Kidney capillary endothelial cell (primary cell): ENCODE measurements around the gene ATP2A1.
"Not testable (repeated sequence)": the region's sequence is repeated elsewhere in the genome, so short reads cannot be mapped to it uniquely, and the experiment has no call there.

Source experiments
- DNase-seq: peaks from one replicate; pipeline ENCODE4 v3.0.0-alpha.2; 2018; ENCODE audit warnings: low spot score

Gene ATP2A1

DNA sequence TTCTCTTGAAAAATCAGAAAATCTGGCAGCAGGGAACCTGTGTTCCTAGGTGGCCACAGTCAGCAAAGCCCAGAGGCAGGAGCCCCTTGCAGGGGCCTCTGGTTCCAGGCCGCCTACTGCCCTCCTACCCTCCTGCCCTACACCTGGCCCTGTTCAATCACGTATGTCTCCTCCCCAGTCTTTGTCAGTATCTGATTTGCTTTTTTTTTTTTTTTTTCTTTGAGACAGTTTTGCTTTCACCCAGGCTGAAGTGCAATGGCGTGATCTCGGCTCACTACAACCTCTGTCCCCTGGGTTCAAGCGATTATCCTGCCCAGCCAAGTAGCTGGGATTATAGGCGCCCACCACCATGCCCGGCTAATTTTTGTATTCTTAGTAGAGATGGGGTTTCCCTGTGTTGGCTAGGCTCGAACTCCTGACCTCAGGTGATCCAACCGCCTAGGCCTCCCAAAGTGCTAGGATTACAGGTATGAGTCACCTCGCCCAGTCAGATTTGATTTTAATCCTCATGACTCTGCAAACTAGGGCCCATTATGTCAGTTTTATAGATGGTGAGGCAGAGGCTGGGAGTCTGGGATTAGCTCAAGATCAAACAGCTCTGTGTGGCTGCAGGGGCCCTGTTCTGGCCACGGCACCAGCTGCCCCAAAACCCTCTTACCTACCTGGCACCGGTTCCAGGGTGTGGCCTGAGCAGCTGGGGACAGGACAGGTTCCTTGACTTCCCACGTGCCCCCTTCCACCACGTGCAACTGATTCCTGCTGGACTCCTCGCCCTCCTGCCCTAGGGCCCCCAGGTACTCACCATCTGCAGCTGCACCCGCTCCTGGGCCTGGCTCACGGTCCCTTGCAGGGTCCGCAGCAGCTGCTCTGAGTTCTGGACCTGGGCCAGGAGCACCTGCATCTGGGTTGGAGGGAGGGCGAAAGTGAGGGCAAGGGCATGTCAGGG, 32.1 kb downstream of the ATP2A1 start:
- no peak for DNase-seq

DNA sequence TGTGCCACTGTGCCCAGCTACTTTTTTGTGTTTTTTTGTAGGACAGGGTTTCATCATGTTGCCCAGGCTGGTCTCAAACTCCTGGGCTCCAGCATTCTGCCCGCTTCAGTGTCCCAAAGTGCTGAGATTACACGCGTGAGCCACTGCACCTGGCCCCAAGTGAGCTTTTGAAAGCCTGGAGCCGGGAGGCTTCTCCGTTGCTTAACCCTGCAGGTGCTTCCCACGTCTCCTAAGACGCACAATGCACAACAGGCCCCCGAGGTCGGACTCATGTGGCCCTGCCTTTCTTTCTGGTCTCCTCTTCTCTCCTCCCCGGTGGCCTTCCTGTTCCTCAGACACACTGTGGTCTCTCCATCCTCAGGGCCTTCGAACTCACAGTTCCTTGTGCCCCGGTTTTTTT, 34.3 kb downstream of the ATP2A1 start:
- DNase-seq: no peak

DNA sequence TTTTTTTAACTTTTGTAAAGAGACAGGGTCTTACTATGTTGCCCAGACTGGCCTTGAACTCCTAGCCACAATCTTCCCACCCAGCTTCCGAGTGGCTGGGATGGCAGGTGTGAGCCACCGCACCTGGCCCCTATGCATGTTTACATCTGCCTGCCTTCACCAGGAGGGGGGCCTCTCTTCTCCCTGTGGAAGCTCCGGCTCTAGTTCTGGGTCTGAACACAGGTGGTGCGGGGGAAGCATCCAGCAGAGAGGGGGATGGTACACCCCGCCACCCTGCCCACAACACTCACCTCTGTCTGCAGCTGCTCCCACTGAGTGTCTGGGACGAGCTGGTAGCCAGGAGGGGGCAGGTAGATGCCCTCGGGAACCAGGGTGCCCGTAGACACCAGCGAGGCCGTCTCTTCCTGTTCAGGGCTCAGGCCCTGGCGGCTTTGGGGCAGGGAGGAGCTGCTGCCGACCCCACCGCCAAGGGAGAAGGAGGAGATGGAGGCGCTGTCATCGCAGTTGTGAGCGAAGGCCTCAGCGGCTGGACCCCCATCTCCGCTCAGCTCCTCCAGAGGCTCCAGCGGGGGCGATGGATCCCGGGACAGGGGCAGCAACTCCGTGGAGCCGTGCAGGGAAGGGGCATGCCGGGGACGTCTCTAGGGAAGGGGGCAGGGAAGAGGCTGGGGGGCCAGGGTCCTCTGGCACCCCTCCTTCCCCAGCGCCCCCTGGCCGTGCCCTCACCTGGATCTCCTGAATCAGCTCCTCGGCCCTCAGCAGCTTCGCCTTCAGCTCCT, 35.8 kb downstream of the ATP2A1 start:
- no peak for DNase-seq

DNA sequence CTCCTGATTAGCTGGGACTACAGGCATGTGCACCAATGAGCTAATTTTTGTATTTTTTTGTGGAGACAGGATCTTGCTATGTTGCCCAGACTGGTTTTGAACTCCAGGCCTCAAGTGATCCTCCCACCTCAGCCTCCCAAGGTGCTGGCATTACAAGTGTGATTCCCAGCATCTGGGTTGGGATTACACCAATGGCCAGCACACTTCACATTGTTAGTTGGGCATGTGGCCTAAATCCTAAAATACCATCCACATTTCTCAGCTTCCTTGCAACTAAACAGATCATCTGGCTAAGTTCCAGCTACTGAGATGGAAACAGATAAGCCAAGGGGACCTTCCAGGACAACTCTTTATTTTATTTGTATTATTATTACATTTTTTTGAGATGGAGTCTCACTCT, 36.9 kb downstream of the ATP2A1 start:
- peak; percentile 11 for DNase-seq

DNA sequence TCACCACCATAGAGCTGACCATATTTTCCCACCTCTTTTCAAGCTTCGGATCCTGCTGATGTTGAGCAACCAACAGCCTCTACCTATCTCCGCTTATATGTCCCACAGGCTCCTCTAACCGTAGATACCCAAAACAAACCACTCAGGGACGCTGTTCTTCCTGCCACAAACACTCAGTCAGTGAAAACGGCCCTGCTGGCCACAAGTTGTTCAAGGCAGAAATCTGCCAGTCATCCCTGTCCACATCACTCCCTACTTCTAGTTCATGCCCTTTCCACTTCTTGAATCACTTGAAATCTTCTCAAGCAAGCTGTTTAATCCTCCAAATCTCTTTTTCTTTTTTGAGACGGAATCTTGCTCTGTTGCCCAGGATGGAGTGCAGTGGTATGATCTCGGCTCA, 38.8 kb downstream of the ATP2A1 start:
- DNase-seq: no peak

DNA sequence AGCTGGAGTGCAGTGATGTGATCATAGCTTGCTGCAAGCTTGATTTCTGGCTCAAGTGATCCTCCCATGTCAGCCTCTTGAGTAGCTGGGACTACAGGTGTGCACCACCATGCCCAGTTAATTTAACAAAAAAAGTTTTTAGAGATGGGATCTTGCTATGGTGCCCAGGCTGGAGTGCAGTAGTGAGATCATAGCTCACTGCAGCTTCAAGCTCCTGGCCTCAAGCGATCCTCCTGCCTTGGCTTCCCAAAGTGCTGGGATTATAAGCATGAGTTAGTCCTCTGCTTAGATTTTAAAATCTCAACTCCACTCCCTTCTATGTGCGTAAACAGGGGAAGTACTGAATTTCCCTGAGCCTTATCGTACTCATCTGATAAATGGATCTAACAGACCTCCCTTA, 40.4 kb downstream of the ATP2A1 start:
- no peak for DNase-seq

DNA sequence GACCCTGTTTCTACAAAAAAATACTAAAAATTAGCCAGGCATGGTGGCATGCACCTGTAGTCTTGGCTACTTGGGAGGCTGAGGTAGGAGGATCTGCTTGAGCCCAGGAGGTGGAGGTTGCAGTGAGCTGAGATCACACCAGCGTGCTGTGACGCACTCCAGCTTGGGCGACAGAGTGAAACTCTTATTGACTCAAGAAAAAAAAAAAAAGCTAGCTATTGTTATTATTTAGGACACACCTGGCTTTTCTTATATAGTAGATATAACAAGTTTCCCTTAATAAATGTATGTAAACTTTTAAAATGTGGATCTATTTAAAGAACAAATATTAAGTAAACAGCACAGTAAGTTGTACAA, 44.9 kb downstream of the ATP2A1 start:
- no peak for DNase-seq

DNA sequence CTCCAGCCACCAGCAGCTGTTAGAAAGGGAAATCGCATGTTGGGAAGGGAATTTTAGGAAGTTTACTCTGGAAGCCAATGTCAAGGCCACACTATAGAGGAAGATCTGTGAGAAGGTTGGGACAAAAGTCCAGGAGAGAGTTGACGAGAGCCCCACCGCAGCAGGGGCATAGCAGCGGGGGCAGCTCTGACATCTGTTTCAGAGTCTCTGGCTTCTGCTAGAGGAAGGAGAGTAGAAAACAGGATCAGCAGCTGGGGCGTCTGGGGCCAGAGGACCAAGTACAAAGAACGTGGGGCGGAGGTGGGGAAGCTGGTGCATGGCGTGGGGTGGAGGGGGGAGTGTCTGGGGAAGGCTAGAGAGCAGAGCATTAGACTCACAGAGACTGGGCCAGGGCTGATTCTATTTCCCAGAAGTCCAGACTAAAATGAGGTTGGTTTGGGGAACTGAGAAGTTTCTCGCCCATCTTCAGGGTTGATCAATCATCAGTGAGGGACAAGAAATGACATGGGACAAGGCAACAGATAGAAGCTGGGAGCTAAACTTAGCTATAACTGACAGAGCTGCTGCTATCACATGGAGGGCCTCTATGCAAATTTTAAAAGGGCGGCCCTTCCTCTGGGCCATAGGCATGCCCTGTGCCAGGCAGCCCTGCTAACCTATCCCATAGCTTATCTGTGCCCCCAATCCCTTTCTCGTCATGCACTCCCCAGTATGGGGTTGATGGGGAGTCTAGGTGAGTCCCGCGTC, 45.5 kb downstream of the ATP2A1 start:
- DNase-seq: no peak

DNA sequence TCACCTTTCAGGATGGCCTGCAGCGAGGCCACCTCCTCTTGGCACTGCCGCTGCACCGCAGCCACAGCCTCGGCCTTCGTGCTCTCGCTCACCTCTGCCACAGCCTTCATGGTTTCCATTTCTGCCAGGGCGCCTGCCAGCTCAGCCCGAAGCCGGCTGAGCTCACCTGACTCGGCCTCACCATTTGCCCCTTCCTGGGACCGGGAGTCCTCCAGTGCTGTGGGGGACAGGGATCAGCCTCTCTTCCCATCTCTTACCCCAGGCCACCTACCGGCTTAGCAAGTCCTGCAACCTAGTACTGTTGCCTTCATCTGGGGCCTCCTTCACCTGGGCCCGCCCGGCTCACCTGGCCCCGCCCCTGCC, 46.1 kb downstream of the ATP2A1 start:
- no peak for DNase-seq

DNA sequence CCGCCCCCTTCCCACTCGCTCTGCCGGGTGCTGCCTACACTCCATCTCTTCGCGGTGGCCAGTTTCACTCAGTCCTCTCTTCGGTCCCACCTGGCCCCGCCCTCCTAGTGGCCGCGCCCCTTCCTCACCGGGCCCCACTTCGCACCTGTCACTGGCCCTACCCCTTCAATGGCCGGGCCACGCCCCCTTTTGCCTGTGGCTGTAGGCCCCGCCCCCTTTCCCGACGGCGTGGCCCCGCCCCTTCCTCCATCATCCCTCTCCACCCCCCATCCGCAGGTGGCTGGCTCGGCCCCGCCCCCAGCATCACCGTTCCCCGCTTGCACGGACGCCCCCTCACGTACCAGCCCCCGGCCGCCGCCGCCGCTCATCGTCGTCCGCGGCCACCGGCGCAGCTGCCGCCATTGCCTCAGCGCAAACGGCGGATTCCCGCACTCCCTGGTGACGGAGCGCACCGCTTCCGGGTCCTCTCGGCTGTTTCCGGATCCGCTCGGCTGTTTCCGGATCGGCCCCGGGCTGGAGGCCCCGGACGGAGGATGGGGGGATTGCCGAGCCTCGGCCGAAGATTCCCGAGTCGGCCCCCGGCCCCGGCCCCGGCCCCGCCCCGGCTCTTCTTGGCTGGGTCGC, 46.6 kb downstream of the ATP2A1 start, which contains the start of gene RABEP2:
Gene RABEP2 (minus strand): TSS at position 477 of the 624 bp plus-strand sequence. CDS start 75 bp downstream, at position 402.
- peak; percentile 85 for DNase-seq

DNA sequence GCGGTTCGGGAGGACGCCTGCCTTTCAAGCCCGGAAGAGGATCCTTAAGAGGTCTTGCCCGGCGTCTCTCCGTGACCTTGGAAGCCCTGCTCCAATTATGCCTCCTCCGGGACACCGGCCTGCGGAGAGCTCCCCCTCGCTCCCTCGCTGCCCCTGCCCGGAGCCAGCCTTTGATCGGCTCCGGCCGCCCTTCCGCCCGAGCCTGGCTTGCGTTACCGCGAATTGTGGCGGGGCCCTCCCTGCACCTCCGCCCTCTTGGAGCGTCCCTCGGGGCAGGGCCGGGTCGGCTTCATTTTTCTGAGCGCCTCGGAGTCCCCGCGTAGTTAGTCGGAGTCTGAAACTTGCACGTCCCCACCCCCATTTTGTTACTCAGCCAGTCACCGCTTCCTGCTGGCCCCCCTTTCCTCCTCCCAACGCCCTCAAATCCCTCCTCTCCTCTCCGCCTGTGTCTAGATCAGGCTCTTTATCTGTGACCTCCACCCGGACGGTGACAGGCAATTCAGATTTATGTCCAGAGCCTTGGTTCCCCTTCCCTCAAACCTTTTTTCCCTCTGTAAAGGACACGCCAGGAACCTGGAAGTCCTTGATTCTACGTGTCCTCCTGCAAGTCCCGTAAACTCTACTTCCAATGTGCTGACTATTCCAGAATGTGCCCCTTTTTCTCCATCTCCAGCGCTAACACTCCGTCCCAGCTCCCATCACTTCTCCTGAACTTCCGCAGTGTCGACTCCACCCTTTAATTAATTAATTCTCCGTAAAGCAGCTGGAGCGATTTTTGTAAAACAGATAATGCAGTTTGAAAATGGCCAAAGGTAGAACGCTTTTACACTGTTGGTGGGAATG, 47.3 kb downstream of the ATP2A1 start:
- peak; percentile 63 for DNase-seq

DNA sequence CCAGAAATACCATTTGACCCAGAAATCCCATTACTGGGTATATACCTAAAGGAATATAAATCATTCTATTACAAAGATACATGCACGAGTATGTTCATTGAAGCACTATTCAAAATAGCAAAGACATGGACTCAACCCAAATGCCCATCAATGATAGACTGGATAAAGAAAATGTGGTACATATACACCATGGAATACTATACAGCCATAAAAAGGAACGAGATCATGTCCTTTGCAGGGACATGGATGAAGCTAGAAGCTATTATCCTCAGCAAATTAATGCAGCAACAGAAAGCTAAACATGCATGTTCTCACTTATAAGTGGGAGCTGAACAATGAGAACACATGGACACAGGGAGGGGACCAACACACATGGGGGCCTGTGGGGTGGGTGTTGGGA, 48.0 kb downstream of the ATP2A1 start:
- not testable (repeated sequence) for DNase-seq

DNA sequence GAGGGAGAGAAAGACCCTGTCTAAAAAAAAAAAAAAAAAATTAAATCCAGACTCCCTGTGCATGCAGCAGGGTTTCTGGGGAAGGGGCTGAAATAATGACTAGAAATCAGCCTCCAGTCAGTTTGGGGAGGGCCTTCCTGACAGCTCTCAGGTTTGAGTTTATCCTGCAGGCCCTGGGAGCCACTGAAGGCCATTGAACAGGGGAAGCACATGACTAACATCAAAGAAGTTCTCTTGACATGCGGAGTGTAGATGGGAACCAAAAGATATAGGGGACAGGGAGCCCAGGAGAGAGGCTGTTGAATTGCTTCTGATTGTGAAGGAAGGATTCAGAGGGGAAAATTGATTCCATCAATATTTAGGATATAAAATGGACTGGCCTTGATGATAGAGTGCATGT, 49.5 kb downstream of the ATP2A1 start:
- no peak for DNase-seq

DNA sequence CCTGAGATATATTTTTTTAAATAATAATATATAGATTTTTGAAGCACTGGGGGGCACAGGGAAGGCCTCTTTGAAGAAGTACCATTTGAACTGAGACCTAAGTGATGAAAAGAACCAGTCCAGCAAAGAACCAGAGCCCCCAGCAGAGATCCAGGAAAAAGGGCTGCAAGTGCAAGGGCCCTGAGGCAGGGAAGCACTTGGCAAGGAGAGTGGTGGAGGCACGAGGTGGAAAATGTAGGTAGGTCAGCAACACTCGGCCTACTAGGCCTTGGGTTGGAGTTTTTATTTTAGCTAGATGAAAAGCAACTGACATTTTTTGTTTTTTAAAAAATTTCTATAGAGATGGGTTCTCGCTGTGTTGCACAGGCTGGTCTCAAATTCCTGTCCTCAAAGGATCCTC, 51.9 kb downstream of the ATP2A1 start:
- no peak for DNase-seq

DNA sequence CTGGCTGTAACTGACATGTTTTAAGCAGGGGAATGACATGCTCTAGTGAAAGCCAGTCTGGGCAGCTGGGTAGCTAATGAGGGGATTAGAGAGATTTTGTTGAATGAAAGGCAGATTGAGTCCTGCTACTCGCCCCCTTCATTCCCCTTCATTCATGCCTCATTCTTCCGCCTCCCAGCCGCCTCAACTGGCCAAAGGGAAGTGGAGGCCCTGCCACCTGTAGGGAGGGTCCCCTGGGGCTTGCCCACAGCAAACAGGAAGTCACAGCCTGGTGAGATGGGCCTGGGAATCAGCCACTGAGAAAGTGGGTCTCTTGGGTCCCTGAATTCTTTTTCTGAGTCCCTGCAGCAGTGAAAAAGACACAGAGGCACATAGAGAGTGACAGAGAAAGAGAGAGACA, 52.4 kb downstream of the ATP2A1 start:
- no peak for DNase-seq

DNA sequence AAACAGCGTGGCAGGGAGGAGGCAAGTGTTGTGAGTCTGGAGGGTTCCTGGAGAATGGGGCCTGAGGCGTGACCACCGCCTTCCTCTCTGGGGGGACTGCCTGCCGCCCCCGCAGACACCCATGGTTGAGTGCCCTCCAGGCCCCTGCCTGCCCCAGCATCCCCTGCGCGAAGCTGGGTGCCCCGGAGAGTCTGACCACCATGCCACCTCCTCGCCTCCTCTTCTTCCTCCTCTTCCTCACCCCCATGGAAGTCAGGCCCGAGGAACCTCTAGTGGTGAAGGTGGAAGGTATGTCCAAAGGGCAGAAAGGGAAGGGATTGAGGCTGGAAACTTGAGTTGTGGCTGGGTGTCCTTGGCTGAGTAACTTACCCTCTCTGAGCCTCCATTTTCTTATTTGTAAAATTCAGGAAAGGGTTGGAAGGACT, 53.5 kb downstream of the ATP2A1 start, which contains the start of gene CD19:
Gene CD19 (plus strand): TSS at position 171 of the 425 bp plus-strand sequence. CDS start 30 bp downstream, at position 201.
- DNase-seq: no peak

DNA sequence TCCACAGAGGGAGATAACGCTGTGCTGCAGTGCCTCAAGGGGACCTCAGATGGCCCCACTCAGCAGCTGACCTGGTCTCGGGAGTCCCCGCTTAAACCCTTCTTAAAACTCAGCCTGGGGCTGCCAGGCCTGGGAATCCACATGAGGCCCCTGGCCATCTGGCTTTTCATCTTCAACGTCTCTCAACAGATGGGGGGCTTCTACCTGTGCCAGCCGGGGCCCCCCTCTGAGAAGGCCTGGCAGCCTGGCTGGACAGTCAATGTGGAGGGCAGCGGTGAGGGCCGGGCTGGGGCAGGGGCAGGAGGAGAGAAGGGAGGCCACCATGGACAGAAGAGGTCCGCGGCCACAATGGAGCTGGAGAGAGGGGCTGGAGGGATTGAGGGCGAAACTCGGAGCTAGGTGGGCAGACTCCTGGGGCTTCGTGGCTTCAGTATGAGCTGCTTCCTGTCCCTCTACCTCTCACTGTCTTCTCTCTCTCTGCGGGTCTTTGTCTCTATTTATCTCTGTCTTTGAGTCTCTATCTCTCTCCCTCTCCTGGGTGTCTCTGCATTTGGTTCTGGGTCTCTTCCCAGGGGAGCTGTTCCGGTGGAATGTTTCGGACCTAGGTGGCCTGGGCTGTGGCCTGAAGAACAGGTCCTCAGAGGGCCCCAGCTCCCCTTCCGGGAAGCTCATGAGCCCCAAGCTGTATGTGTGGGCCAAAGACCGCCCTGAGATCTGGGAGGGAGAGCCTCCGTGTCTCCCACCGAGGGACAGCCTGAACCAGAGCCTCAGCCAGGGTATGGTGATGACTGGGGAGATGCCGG, 54.3 kb downstream of the ATP2A1 start:
- no peak for DNase-seq

DNA sequence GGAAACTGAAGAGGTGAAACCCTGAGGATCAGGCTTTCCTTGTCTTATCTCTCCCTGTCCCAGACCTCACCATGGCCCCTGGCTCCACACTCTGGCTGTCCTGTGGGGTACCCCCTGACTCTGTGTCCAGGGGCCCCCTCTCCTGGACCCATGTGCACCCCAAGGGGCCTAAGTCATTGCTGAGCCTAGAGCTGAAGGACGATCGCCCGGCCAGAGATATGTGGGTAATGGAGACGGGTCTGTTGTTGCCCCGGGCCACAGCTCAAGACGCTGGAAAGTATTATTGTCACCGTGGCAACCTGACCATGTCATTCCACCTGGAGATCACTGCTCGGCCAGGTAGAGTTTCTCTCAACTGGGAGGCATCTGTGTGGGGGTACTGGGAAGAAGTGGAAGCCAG, 54.9 kb downstream of the ATP2A1 start:
- DNase-seq: no peak

DNA sequence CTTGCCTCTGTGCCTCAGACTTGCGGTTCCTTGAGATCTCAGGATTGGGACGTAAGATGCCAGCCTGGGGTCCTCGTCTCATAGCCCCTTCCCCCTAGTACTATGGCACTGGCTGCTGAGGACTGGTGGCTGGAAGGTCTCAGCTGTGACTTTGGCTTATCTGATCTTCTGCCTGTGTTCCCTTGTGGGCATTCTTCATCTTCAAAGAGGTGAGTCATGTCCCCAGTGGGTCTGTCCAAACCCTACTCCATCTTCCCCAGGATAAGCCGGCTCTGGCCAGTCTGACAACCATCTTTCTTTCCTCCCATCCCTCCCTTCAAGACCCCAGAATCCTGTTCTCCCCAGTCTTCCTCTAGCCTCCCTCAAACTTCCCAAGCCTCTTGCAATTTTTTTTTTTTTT, 57.1 kb downstream of the ATP2A1 start:
- no peak for DNase-seq
